ENCODE results near the gene THADA.
"Not testable (repeated sequence)": the region's sequence is repeated elsewhere in the genome, so short reads cannot be mapped to it uniquely, and the experiment has no call there.

THADA gene

DNA sequence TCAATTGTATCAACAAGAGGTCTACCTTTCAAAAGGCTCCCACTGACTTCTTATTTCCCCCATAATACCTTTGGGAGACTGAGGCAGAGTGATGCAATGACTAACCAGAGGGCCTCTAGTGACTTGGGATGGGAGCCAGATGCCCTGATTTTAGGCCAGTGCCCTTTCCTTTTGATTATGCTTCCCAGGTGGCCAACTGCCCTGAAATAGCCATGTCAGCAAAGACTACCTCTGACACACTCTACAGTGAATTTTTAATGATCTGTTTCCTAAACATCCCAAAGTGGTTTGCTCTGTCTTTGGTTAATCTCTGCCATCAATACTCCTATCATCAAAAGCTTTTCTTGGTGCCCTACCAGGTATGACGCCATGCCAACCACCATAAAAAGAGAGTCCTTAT lies 303.5 kb downstream of the THADA start:
- DNase-seq, result no peak

DNA sequence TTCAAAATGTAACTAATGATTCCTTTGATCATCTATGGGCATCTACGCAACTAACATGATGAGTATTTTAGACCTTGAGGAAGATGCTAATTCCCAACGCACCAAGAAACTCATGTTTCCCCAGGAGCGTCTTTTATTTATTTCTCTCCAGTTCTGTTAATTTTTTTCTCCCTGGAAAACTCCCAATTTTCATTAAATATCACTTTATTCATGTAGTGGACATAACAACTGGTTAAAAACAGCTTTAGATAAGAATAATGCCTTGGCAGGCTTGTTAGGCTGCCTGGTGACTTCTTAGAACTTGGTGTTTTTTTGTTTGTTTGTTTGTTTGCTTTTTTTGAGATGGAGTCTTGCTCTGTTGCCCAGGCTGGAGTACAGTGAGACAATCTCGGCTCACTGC lies 306.5 kb downstream of the THADA start:
- no peak for DNase-seq

- no peak for DNase-seq
Measured at GRCh38 chr2:43288417-43289305, 307.2 kb downstream of the THADA start.

DNA sequence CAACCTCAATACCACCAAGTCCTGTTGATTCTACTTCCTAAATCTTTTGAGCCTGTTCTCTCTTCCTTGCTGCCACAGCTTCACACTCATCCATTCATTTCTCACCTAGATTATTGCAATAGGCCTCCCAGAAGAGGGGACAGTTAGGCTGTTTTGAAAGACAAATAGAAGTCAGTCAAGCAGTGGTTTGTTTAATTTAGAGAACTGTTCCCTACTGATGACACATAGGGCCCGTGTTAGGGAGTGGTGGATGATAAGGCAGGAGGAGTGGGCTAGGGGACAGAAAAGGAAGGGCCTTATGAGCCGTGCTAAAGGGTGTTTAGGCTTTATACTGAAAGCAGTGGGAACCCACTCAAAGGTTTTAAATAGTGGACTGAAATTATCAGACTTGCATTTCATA lies 309.9 kb downstream of the THADA start:
- no peak for DNase-seq

DNA sequence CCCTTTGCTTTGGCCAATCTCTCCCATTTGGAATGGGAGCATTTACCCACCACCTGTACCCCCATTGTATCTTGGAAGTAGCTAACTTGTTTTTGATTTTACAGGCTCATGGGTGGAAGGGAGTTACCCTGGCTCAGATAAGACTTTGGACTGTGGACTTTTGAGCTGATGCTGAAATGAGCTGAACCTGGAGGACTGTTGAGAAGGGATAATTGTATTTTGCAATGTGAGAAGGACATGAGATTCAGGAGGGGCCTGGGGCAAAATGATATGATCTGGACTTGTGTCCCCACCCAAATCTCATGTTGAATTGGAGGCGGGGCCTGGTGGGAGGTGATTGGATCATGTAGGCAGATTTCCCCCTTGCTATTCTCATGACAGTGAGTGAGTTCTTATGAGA lies 310.9 kb downstream of the THADA start:
- DNase-seq, result no peak

DNA sequence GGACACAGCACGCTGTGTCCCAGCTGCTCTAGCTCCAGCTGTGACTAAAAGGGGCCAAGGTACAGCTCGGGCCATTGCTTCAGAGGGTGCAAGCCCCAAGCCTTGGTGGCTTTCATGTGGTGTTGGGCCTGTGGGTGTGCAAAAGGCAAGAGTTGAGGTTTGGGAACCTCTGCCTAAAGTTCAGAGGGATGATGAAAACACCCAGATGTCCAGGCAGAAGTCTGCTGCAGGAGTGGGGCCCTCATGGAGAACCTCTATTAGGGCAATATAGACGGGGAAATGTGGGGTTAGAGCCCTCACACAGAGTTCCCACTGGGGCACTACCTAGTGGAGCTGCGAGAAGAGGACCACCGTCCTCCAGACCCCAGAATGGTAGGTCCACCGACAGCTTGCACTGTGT lies 311.5 kb downstream of the THADA start:
- not testable (repeated sequence) for DNase-seq

DNA sequence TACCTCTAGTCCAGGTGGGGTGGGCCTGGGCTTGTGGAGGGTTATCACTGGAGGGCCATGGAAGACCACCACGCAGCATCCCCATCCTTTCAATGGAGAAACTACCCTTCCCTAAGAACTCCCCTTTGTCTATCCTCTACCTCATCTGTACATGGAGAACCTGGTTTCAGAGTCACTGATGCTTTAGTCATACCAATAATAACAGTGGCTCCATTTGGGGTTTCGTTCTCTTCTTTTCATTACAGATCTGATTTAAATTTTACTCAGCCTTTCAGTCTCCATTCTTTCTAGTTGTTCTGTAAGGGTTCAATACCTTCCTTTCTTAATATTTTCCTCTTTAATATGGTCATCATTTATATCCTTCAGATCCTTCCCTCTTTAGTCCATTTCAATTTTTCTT lies 314.8 kb downstream of the THADA start:
- DNase-seq, result no peak

DNA sequence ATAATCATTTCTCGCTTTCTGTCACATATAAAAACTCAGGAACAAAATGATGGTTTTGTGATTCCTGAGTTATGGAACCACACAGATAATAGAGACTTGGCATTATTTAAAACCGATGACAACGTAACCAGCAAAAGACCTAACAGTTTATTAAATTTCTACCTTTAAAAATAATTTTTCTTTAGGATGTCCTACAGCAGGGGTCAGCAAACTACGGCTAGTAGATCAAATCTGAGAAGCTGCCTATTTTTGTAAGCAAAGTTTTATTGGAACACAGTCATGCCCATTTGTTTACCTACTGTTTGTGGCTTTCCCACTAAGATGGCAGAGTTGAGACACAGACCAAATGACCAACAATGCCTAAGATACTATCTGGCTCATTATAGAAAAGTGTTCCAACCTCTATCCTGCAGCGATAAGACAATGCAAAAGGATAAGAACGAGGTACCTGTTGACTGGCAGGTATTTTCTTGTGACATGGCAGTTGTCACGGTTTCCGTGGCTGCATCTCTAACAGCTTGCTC lies 316.5 kb downstream of the THADA start:
- DNase-seq, result no peak

DNA sequence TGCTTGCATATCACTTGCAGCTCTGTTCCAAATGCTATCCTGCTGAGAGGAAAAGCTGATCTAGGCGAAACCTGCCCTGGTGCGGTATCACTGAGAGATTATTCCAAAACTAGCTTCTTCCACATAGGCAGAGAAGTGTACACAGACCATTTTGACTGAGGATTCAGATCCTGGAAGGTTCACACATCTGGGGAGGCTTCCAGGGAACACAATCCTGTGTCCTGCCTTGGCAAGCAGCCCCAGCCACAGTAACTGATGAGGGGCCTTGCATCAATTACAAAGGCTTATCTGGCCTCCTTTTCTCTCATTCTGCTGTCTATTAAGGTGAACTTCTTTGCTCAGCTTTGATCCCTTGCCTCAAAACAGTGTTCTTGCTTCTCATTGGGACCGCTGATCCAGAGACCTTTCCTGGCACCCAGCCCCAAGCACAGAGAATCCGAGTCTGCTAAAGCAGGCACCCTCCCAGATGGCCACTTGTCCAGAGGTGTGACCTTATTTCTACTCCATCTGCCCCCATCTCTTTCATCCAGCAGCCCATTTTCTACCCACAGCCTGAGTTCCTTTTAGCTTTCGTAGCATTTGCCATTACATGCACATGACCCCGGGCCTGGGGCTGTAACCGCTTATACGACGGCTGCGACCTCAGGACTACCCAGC lies 317.1 kb downstream of the THADA start:
- no peak for DNase-seq

DNA sequence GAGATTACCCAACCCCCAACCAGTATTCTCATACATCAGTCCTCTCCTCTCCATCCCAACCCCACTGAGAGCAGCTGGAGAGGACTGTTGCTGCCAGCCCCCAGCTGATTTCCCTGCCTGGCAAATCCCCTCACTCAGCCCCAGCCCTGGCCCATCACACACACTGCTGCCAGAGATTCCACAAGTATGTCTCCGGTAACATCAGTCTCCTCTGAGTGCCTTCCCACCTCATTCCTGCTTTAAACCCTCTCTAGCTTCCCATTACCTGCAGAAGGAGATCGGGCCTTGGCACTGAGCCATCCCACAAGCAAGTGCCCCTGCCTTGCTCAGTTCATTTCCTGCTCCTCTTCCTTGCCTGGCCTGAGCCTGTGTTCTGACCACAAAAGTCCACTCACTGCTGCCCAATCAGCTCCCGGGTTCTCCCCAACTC lies 318.9 kb downstream of the THADA start:
- no peak for DNase-seq

DNA sequence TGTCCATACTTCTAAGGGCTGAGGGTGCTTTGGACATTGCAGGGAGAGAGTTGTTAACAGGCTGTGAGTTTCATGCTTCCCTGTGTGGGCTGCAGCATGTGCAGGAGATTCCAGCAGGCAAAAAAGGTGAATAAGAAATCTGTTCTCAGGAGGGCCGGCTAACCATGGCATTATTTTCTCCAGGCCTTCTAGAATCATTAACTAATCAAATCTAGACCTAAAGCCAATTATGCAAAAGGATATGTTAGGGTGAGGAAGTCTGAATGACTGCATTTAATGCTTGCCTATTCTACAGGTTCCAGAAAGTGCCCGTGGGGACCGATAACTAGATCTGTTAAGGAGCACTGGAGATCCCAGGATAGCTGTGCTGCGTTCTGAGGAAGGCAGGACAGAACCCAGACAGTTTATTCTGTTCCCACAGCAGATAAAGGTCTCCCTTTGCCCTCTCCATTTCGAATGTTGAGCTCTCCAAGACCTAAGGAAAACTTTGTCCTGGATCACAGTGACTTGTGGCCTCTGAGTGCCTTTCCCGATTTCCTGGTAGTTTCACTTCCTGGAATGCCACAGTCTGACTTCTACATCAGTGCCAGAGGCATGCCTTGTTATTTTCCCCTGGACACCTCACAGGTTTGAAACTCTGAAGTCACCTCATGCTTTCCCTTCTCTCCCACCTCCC lies 319.4 kb downstream of the THADA start:
- no peak for DNase-seq

DNA sequence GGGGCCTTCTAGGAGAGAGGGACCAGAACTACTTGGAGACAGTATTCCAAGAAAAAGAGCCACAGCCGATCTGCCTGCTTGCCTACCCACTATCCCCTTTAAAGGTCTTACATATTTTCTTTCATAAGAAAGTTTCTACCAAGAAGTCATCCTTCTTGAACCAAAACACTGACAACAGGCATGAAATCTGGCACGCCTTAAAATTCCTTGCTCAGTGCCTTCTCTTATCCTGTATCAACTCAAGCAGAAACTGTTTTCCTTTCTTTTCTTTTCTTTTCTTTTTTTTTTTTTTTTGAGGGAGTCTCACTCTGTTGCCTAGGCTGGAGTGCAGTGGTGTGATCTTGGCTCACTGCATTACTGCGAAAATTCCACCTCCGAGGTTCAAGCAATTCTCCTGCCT lies 321.1 kb downstream of the THADA start:
- DNase-seq, result no peak

DNA sequence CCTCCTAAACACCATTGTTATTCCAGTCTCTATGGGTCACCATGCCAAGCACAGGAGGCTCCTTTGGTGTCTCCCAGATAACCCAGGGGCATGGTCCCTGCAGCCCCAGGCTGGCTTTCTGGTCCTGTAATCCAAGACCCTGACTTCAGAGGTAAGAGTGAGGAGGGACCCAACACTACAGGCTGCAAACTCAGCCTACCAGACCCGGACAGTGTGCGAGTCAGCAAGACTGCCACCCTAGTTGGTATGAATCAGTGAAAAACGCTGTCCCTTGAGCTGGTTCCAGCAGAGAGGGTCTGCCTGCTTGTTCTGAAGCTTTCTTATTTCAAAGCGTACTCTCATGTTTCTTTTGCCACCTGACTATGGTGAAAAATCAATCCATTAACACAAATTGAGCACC lies 321.8 kb downstream of the THADA start:
- no peak for DNase-seq

DNA sequence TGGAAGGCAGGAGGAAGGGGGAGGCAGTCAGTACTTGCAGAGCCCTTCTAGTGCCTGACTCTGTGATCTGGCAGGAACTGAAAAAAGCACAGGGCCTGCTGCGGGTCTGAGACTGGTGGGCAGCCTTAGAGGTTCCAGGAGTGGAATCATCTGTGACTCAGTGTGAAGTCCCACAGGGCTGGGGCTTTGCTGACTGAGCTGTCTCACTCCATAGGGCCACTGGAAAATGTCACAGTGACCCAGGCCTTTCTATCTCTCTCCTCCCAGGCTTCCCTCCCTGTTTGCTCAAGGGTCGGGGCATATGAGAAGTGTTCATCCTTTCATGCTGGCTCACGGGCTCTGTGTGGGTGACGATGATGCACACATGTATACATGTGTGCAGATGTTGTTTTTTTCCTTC lies 322.3 kb downstream of the THADA start:
- no peak for DNase-seq

DNA sequence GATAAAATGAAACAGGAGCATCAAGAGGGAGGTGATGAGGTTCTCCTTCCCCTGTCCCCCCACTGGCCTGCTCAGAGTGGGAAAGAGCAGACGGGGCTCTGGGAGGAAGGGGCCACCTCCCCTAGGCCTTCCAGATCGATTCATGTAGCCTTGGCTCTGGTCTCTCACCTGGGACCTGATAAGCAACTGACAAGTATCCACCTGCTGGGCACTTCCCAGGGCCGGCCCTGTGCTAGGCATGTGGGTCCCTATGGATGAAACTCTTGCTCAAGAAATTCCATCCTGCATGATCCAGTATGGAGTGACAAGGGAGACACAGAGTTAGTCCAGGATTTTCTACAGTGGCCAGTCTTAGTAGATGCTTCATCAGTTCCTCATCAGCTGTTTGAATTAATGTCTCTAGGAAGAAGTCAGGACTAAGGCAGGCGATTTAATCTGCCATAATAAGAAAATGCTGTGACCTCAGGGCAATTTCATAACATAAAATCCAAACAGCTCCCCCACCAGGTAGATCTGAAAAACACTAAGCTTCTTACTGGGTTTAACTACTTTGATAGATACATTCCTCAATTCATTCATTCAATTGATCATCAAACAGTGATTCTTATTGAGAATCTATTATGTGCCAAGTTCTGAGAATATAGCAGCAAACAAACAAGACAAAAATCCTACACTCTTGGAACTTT lies 324.8 kb downstream of the THADA start:
- no peak for DNase-seq

DNA sequence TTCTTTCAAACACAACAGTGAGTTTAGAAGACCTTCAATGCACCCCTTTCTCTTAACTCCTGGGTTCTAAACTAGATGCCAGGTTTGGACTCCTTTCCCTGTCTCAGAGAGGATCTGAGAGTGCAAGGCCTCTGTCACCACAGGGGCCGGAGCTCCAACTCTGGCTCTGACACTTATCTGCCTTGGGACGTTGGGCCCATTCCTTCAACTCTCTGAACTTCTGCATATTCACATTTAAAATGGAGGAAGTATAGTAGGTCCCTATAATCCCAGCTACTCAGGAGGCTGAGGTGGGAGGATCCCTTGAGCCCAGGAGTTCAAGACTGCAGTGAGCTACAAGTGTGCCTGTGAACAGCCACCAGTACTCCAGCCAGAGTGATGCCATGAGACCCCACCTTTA lies 325.4 kb downstream of the THADA start:
- no peak for DNase-seq

- DNase-seq, result no peak
Measured at GRCh38 chr2:43269706-43270105, 326.1 kb downstream of the THADA start.

- no peak for DNase-seq
Measured at GRCh38 chr2:43269074-43269572, 326.7 kb downstream of the THADA start.

GRCh38 chr2:43268066-43268953 lies 327.5 kb downstream of the THADA start:
- DNase-seq, result no peak

DNA sequence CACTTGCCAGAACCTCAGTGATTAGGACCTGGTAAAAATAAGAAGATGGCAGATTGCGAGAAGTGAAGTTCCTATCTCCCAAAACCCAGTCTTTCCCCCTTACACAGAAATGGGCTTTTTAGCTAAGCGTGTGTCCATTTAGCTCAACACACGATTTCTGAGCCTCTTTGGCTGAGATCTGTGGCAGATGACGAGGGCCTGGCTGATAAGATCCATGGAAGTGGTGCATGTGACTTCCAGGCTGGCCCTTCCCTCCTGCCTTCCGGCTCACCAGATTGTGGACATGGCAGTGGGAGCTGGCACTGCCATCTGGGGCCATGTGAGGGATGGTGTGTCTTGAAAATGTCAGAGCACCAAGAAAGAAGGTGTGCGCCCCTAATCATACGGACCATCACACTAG lies 328.5 kb downstream of the THADA start:
- DNase-seq, result no peak

GRCh38 chr2:43266711-43267111 lies 329.1 kb downstream of the THADA start:
- DNase-seq, result no peak

- no peak for DNase-seq
Measured at GRCh38 chr2:43265421-43265820, 330.4 kb downstream of the THADA start.

All from NCI-H446 (cell line).